Fibroblast of skin of left biceps (primary cell): ENCODE results near the gene RBMY1B.
"Not testable (repeated sequence)": the region's sequence is repeated elsewhere in the genome, so short reads cannot be mapped to it uniquely, and the experiment has no call there.

Source experiments
- DNase-seq, 2 experiments: peaks; one replicate each; pipeline ENCODE4 v3.0.0-alpha.2; 2013; ENCODE audit warnings: low read depth in 2 of 2

The RBMY1B gene

DNA sequence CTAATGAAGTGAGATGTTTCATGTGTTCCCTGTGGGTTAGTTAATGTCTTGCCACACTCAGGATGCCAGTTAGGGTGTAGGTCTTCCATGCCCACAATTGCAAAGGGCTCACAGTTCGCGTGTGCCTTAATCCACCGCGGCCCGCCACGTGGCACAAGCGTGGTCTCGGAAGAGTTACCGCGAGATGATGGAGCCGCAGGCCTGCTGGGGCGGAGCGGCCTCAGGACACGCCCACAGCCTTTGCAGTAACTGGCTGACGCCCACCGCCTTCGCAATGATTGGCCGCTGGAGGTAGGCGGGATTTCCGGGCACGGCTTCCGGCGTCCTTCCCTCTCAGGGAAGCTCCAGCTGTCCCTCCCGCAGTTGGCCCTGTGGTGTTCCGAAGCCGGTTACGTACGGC, at the start of gene RBMY1B:
TSS of gene RBMY1B (plus strand) at position 301 of the 400 bp plus-strand sequence. CDS start 2,013 bp downstream, outside the sequence.
- not testable (repeated sequence) for DNase-seq

GRCh38 chrY:21462915-21463314, 48.2 kb upstream of the RBMY1B start:
- DNase-seq: not testable (repeated sequence)

GRCh38 chrY:21482967-21483366, 28.2 kb upstream of the RBMY1B start:
- no peak for DNase-seq

- not testable (repeated sequence) for DNase-seq
These were observed 23.4 kb downstream of the RBMY1B start, which contains the start of gene RBMY1A1 for GRCh38 chrY:21534579-21534978. TSS of gene RBMY1A1 (plus strand) at chrY:21534879. CDS start at chrY:21536892, 2,013 bp downstream.

DNA sequence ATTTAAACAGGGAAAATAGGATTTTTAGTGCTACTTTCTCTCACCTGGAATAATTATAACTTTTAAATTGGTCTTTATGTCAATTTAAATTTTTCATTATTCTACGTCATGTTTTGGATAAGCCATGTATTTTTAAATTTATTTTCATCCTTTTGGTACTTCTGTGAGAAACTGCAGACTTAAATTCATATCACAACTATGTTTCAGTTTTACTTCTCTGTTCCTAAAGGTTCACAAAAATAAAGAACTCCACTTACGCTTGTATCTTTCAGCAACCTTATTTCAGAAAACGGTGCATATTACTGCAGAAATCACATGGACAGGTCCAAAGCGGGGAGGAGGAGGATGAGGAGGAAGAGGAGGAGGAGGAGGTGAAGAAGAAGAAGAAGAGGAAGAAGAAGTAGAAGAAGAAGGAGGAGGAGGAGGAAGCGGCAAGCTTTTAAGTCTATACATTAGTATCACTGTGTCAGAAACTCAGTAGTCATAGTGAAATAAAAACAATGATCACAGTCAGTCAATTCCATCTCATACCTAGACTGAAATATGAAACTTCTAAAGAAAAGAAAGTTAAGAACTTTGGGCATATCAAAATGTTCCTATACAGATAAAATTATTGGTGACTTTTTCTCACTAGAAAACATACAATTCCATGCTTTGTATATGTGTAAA, 48.3 kb downstream of the RBMY1B start:
- DNase-seq: not testable (repeated sequence)
